Stimulated activated CD4-positive, alpha-beta T cell treated with anti-CD3 and anti-CD28 coated beads, Interleukin-1b, Interleukin-23, amount 100 ng/mL, for 1 hour (primary cell): Measurements from ENCODE around the gene MYH3.

Experiments used
- DNase-seq, 2 donors: peaks; one replicate each; pipeline ENCODE4 v3.0.0-alpha.2; 2020; ENCODE audit warnings: low read depth in 2 of 2

The MYH3 gene

GRCh38 chr17:10614536-10615155 is 42.5 kb downstream of the MYH3 start:
- DNase-seq, result no peak

- DNase-seq, result no peak
Measured at GRCh38 chr17:10613775-10614513, 43.2 kb downstream of the MYH3 start.

- DNase-seq, result no peak
Measured at GRCh38 chr17:10612957-10613744, 44.0 kb downstream of the MYH3 start.

- DNase-seq, result no peak
Measured at GRCh38 chr17:10610884-10611283, 46.2 kb downstream of the MYH3 start.

GRCh38 chr17:10608244-10608643 is 48.9 kb downstream of the MYH3 start:
- DNase-seq, result no peak

- no peak for DNase-seq
Measured at GRCh38 chr17:10606110-10606509, 51.0 kb downstream of the MYH3 start.

GRCh38 chr17:10605221-10605783 is 51.8 kb downstream of the MYH3 start:
- no peak for DNase-seq

GRCh38 chr17:10604521-10604920 is 52.6 kb downstream of the MYH3 start:
- DNase-seq, result no peak

- no peak for DNase-seq
Measured at GRCh38 chr17:10603931-10604330, 53.2 kb downstream of the MYH3 start.

- no peak for DNase-seq
Measured at GRCh38 chr17:10600571-10600970, 56.5 kb downstream of the MYH3 start.

GRCh38 chr17:10598621-10599020 is 58.5 kb downstream of the MYH3 start:
- no peak for DNase-seq

- no peak for DNase-seq
Measured at GRCh38 chr17:10589553-10590145, 67.5 kb downstream of the MYH3 start.

GRCh38 chr17:10585529-10585928 is 71.6 kb downstream of the MYH3 start:
- no peak for DNase-seq

- DNase-seq, result no peak
Measured at GRCh38 chr17:10583834-10584233, 73.3 kb downstream of the MYH3 start.

- no peak for DNase-seq
Measured at GRCh38 chr17:10579270-10579669, 77.8 kb downstream of the MYH3 start.
